ENCODE results near the gene LRRC74A. TPM values are rescaled to one million over a fixed set of nuclear protein-coding genes. Genes with fewer than 3 reads are reported as not detected.

Gene LRRC74A
- total RNA-seq, 1 experiment from 2014 or later: not detected

DNA sequence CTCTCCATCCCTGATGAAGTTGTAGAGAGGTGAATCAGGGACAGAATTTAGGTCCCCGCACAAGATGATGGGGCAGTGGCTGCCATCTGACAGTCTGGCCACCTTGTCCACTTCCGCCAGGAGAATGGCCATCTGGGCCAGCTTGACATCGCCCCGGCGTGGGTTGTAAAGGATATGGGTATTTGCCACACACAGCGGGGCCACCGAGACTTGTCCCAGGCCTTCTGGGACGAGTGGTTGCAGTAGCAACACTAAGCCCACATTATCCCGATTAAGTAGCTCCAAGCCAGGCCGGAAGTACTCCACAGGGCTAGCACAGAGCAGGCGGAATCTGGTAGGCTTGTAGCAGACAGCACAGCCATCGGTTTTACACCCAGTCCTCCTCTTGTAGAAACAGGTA lies 19.8 kb upstream of the LRRC74A start:
- no peak for DNase-seq
- Histone ChIP-seq H4K91ac (ENCODE audit: insufficient read length, low read depth, low read length) (no peak overlapping the region), H3K9me3 (ENCODE audit: control insufficient read depth, low read depth, low read length) (no peaks in the 10 kb centered on the region), H2BK120ac (ENCODE audit: low read depth, low read length, poor library complexity, severe bottlenecking) (no peak overlapping the region), H3K14ac (ENCODE audit: insufficient read depth, low read length) (no peak overlapping the region), H3K4me2 (ENCODE audit: insufficient read depth, insufficient read length, low read length) (no peak overlapping the region), H3K23ac (ENCODE audit: insufficient read length, low read depth, low read length) (no peak overlapping the region), H3K56ac (ENCODE audit: insufficient read length, low read depth, low read length) (no peak overlapping the region), H2AK5ac (ENCODE audit: insufficient read length, low read length) (no peak overlapping the region), H3K27me3 (ENCODE audit: insufficient read depth, low read length) (no peaks in the 10 kb centered on the region), H2BK12ac (ENCODE audit: insufficient read length, low read depth, low read length) (no peak overlapping the region), H2BK5ac (ENCODE audit: insufficient read length, low read length) (no peak overlapping the region), H2AFZ (ENCODE audit: low read length) (no peak overlapping the region), H3K23me2 (ENCODE audit: insufficient read length, low read depth, low read length, poor library complexity, severe bottlenecking) (no peaks in the 10 kb centered on the region), H3K27ac (ENCODE audit: insufficient read length, low read depth, low read length) (no peak overlapping the region), H2BK15ac (ENCODE audit: low read depth, low read length) (no peak overlapping the region), H3K9ac (ENCODE audit: extremely low read depth, insufficient read length, low read length) (no peak overlapping the region), H3K18ac (ENCODE audit: insufficient read length, low read depth, low read length) (no peak overlapping the region), H3K4me1 (ENCODE audit: insufficient read depth, low read length) (no peaks in the 10 kb centered on the region), H3K79me1 (ENCODE audit: insufficient read depth, low read depth, low read length, poor library complexity, severe bottlenecking) (peaks cover 3% of the 10 kb centered on the region), H3T11ph (ENCODE audit: low read length) (no peak overlapping the region), H2BK20ac (ENCODE audit: low read depth, low read length, poor library complexity, severe bottlenecking) (no peak overlapping the region), H3K4ac (ENCODE audit: low read depth, low read length) (no peak overlapping the region), H4K20me1 (ENCODE audit: control insufficient read depth, insufficient read depth, insufficient read length) (no peaks in the 10 kb centered on the region), H4K5ac (ENCODE audit: insufficient read length, low read depth, low read length) (no peak overlapping the region), H4K8ac (replicated peaks; ENCODE audit: insufficient read length, low read depth, low read length) (no peak overlapping the region), H3K79me2 (ENCODE audit: insufficient read depth, low read length) (no peaks in the 10 kb centered on the region)
- Mint-ChIP-seq H3K9me3 (no peaks in the 10 kb centered on the region), H3K27me3 (ENCODE audit: low read depth) (no peaks in the 10 kb centered on the region), H3K27ac (no peak overlapping the region), H3K4me3 (no peak overlapping the region), H3K36me3 (ENCODE audit: insufficient read depth in 1 of 3, low read depth in 3 of 3) (peaks cover 42 to 70% (median 66%) of the 10 kb centered on the region in 3 experiments; a peak in 6 of 7 replicates), H3K4me1 (peaks cover 10% of the 10 kb centered on the region in 2 experiments)
- TF ChIP-seq, protein P1, sequence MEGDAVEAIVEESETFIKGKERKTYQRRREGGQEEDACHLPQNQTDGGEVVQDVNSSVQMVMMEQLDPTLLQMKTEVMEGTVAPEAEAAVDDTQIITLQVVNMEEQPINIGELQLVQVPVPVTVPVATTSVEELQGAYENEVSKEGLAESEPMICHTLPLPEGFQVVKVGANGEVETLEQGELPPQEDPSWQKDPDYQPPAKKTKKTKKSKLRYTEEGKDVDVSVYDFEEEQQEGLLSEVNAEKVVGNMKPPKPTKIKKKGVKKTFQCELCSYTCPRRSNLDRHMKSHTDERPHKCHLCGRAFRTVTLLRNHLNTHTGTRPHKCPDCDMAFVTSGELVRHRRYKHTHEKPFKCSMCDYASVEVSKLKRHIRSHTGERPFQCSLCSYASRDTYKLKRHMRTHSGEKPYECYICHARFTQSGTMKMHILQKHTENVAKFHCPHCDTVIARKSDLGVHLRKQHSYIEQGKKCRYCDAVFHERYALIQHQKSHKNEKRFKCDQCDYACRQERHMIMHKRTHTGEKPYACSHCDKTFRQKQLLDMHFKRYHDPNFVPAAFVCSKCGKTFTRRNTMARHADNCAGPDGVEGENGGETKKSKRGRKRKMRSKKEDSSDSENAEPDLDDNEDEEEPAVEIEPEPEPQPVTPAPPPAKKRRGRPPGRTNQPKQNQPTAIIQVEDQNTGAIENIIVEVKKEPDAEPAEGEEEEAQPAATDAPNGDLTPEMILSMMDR (conservative IDR thresholded peaks at IDR 0.05): no peak
- WGBS (ENCODE audit: extremely low coverage, insufficient read length, low lambda C conversion rate): no CpG with 5 or more reads among the region's 12 CpGs

Data from H9 (cell line).